OCI-M2 (cell line): ENCODE data around the gene ATXN2.

Experiments used
- DNase-seq: peaks from one replicate; lab custom pipeline; 2025; ENCODE audit not compliant: unreplicated experiment; lab: John Stamatoyannopoulos, UW

The ATXN2 gene

GRCh38 chr12:111440631-111441030 lies 158.5 kb downstream of the ATXN2 start:
- no peak for DNase-seq

DNA sequence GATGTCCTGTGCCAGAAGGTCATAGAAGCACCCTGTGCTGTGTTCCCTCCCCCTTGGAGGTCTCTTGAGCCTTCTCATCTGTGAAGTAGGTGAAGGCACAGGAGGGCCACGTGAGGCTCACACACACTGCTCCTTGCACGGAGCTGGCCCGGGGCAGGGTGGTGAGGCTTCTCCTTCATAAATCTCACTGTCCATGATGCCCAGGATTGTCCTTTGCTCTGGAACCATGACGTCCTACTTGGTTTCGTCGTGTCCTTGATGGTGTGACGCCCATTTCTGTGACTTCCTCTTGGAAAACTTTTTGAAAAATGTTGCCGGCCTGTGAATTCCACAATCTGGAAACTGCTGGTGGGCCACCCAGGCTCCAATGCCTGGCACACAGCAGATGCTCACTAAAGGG lies 159.0 kb downstream of the ATXN2 start:
- no peak for DNase-seq

DNA sequence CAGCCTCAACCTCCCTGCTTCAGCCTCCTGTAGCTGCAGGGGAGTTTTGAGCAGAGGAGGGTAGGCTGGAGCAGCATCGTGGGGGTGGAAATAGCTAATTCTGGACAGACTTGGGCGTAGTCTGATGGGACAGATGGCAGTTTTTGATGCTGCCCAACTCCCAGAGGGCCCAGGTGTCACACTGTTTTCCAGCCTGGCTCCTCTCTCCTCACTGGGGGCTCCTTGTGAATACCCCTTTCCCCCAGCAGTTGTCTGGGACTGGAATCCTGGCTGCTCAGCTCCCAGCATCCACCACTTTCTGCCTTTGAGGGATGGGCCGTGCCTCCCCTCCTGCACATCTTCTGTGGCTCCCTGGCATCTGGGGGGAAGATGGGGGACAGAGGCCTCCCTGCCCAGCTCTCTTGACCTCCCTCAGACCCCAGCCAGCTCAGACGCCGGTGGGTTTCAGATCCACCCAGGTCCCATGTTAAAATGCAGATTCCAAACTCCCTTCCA lies 159.4 kb downstream of the ATXN2 start:
- DNase-seq: no peak

GRCh38 chr12:111438481-111438880 lies 160.6 kb downstream of the ATXN2 start:
- no peak for DNase-seq

DNA sequence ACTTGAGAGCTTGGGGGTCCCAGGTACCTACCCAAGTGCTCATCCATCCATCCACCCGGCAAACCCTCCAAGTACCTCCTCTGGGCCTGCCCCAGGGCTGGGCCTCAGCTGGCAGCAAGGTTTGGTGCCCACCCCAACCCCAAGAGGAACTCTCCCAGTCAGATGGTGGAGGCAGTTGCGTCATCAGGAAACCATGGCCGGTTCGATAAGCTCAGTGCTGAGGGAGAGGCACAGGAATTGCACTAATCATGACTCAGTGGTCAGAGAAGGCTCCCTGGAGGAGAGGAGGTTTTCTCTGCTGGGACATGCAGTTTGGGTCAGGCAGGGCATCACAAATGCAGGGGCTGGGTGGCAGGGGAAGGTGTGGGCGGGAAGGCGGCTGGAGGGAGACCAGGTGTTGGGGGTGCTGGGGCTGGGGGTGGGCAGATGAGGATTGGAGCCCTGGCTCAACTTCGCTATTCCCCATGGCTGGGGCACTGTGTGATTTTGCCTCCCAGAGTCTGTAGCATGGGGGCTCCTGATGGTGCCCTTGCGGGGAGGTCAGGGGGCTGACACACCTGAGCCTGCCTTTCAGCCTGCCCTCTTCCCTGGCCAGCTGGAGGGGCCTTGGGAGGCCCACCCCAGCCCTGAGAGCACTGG lies 161.2 kb downstream of the ATXN2 start:
- DNase-seq: no peak

- no peak for DNase-seq
Measured at GRCh38 chr12:111436811-111437210, 162.3 kb downstream of the ATXN2 start.

DNA sequence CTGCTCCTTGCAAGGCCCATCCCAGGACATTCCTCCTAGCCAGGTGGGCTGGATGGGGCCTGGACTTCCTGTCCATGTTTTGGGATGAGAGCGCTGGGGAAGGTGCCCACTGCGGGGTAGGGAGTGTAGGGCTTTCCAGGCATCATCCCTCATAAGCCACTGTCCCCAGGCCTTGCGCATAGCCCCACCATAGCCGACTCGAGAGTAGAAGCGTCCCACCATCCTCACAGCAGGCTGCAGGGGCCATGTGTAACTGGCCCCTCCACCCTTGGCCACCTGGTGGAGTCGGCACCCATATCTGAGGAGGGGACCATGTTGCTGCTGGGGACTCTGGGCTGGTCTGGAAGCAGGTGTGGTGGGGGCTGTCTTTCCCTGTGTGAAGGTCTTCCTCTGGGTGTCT lies 162.8 kb downstream of the ATXN2 start:
- DNase-seq: no peak

DNA sequence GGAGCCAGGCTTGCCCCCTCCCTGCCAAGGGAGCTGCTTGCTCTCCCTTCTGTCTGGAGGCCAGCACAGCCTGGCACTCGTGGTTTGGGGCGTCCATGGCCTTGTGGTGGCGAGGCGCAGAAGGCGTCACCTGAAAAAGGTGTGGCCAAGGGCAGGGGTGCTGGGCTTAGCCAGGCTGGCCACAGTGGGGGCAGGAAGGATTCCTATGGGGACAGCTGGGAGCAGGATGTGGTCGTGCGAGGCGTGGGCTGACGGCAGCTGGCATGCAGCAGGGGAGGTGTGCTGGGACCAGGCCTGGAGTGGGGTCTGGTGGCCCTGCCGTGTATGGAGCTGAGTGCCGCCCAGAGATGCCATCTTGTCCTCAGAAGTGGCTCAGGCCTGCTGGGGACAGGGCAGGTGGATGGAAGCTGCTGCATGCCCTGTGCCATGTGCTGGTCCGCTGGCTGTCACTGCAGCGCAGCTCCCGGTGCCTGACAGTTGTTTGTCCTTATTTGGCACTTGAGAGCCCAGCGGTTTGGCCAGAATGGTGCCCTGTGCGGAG lies 163.4 kb downstream of the ATXN2 start:
- no peak for DNase-seq

DNA sequence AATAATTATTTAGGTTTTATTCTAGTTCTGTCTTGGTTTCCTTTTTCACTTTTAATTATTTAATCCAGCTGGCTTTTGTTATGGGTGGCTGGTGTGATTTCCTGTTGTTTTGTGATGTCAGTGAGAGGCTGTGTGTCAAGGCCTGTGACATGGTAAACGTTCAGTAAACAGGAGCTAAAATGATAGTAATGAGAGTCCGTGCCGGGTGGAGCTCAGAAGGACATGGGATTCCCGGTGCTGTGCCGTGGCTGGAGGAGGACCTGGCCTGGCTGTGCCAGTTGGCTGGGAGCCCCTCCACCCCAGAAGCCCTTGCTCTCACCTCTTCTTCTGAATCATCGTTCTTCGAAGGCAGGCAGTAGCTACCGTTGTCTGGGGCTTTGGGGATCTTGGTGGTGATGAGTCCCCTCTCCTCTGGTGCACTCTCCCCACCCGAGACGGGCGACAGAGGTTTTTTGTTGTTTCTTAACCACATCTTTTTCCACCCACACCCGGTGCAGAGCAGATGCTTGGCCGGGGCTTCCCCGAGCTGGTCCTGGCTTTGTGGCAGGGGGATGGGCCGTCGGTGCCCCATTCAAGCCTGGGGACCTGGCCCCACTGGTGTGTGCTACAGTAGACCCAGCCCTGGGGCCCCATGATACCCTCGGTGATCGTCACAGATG lies 164.3 kb downstream of the ATXN2 start:
- no peak for DNase-seq

GRCh38 chr12:111434049-111434448 lies 165.1 kb downstream of the ATXN2 start:
- DNase-seq: no peak

- DNase-seq: no peak
Measured at GRCh38 chr12:111431772-111432171, 167.3 kb downstream of the ATXN2 start.

DNA sequence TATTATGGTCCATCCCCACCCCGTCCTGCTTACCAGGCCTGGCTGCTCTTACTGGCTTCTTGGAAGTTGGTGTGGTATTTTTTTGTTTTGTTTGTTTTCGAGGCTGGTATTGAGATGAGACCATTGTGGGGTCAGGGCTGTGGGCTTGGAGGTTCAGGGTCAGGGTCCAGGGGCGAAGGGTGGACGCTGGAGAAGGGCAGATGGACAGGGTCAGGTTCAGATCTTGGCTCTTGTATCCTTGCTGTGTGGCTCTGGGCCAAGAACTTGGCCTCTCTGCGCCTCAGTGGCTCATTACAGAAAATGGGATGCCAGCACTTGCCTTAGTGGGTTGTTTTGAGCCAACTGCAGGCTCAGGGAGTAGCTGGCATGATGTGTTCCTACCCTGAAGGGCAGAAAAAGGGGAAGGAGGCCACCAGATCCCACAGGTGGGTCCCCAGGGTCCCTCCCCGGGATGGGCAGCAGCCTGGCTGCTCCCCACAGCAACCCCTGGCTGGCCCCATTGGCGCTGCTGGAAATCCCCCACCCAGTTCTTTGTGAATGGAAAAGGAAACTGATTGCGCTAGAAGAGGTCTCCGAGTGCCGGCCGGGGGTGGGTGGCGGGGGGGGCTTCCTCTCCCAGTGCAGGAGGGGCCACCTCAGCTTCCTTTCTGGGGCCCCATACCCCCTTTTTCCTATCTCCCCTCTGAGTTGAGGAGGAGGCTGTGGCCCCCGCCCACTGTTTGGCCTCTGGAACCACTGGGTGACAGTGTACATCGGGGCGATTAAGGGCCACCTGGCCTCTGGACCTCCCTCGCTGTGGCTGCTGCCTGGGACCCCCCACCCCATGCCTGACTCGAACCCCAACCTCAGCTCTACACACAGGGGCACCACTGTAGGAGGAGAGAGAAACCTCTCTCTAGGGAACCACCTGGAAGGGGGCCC lies 168.4 kb downstream of the ATXN2 start:
- no peak for DNase-seq

DNA sequence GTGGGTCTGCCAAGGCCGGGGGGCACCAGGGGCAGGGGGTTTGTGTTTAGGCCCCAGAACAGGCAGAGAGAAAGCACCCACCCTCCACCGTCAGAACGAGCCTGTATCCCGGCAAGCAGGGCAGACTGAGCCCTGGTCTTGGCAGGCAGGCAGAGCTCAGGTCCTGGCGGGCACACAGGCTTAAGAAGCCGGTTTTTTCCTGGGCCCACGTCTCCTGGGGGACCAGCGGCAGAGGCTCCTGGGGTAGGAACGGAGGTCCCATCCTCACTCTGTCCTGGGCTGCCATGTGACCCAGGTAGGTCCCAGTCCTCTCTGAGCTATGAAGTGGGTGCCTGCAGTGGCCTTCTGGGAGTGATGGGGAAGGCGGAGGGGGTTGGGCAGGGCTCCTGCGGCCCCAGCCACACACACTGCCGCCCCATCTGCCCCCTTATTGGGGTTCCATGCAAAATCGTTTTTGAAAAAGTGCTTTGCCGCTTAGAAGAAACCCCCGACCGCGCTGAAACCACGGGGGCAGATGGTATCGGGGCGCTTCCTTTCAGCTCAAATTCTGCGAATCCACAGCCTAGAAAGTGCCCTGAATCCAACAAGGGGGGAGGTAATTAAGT lies 169.2 kb downstream of the ATXN2 start:
- DNase-seq: no peak

- no peak for DNase-seq
Measured at GRCh38 chr12:111428728-111429175, 170.4 kb downstream of the ATXN2 start.

DNA sequence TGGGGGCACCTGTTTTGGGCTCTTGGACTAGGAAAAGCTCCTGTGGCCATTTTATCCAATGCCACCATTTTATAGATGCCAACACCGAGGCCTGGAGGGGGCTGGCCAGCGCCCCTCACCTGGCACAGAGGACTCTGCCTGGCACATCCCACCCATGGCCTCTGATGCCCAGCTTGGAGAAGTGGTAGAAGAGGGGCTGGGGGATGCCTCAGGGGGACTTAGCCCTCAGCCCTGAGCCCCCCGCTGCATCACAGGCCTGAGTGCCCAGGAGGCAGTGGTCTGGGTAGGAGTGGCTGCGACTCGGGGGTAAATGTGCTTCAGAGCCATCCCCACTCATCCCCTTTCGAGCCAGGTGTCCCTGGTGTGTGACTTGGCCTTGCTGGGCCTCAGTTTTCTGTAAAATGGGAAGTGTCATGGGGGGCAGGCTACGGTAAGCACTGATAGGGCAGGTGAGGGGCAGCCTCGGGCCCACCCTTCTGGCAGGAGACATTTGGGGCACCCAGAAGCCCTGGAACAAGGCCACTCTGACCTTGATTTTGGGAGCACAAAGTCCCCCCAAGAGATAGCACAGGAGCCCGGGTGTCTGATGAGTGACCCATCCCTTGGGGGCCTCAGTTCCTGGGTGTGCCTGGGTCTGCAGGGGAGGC lies 170.9 kb downstream of the ATXN2 start:
- DNase-seq: no peak

DNA sequence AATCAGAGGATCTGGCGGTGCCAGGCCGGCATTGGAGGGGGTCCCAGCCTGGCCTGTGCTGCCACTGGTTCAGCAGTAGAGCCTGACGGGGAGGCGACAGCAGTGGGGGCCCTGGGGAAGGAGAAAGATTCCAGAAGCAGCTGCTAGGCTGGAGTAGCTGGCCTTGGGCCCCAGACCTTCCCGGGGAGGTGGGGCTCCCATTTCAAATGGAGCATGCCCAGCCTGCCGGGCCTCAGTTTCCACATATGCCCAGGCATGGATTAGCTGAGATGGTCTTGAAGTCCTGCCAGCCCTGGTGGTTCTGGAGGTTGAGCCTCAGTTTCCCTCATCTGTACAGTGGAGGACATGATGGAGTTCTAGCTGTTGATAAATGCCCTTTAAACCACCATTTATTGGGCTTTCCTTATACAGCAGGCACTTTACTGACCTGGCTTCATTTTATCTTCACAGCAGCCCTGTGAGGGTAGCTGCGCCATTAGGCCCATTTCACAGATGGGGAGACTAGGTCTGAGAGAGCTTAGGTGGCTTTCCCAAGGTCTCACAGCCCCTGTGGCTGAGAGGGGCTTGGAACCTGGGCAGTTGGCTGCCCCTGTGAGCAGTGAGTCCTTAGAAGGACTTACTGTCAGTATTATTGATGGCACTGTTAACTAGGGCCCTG lies 171.6 kb downstream of the ATXN2 start:
- no peak for DNase-seq

- no peak for DNase-seq
Measured at GRCh38 chr12:111426344-111427185, 172.6 kb downstream of the ATXN2 start.

- DNase-seq: no peak
Measured at GRCh38 chr12:111425655-111426054, 173.5 kb downstream of the ATXN2 start.

DNA sequence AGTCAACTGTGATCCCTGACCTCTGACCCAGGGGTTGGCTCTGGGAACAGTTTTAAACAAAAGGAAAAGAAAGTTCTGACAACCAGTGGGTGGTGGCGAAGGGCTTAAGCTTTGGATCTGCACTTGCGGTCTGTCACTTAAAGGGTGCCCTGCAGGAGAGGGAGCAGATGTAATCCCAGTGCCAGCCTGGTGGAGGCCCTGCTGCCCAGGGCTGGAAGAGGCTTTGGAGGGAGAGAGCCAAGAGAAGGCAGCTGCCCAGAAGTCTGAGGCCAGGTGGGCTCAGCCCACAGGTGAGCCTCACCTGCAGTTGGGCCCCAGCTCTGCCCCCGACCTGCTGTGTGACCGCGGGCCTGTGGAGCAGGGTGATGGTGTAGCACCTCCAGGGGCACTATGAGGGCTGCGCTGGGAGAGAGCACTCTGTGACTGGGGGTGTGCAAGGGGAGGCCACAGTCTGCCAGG lies 174.3 kb downstream of the ATXN2 start:
- DNase-seq: no peak
